Measurements from ENCODE around the gene INMT.

- TF ChIP-seq CTCF (conservative IDR thresholded peaks at IDR 0.05; ENCODE audit: low read depth in 2 of 2) (no peak), EZH2phosphoT487 (IDR thresholded peaks at IDR 0.05; ENCODE audit: unreplicated experiment) (no peak), REST (IDR thresholded peaks at IDR 0.05; ENCODE audit: unreplicated experiment) (no peak), EZH2 (IDR thresholded peaks at IDR 0.05; ENCODE audit: low read depth, unreplicated experiment) (no peak), POLR2AphosphoS5 (IDR thresholded peaks at IDR 0.05; ENCODE audit: low read depth) (no peak), JUNB (IDR thresholded peaks at IDR 0.05; ENCODE audit: unreplicated experiment) (no peak), ZNF331 (CRISPR knock-in tag; IDR thresholded peaks at IDR 0.05; ENCODE audit: low read depth) (no peak), ZNF462 (CRISPR knock-in tag; IDR thresholded peaks at IDR 0.05) (no peak), ZNF114 (CRISPR knock-in tag; IDR thresholded peaks at IDR 0.05) (no peak), CREB1 (CRISPR knock-in tag; IDR thresholded peaks at IDR 0.05; ENCODE audit: low read depth) (no peak)
These were observed 17.4 kb upstream of the INMT start for GRCh38 chr7:30734497-30734896.

Data from GM23338 (cell line).